Common myeloid progenitor, CD34-positive (primary cell): ENCODE results near the gene FBXO42.

ENCODE experiments used
- CTCF ChIA-PET: fragments of 350-600 bp; sonication (Branson Sonifier 250); formaldehyde crosslinking; loops from one replicate; lab custom pipeline; 2021; ENCODE audit warnings: antibody characterized with exemption; lab: Charles Lee
- POLR2A ChIA-PET: fragments of 350-600 bp; sonication (Branson Sonifier 250); formaldehyde crosslinking; loops from one replicate; lab custom pipeline; 2021; ENCODE audit warnings: antibody characterized with exemption; lab: Charles Lee
- DNase-seq, 3 donors: peaks; one replicate each; pipeline versions ENCODE4 v3.0.0 to v3.0.0-alpha.2; 2013
- H3K27ac ChIP-seq, 2 experiments: 1 replicate in 1 of 2; 2 replicates in 1 of 2; pipeline ENCODE4 v1.7.0; 2013; ENCODE audit warnings: inconsistent platforms in 2 of 2, low read length in 2 of 2, mild to moderate bottlenecking in 2 of 2, low read depth in 1 of 2, moderate library complexity in 1 of 2; ENCODE audit not compliant: severe bottlenecking in 2 of 2, insufficient read depth in 1 of 2, poor library complexity in 1 of 2
- H3K27me3 ChIP-seq, 5 experiments: replicated peaks in 2 of 5; 1 replicate in 3 of 5; 2 replicates in 2 of 5; pipeline versions ENCODE4 v1.6.1 to v1.7.0; 2013; ENCODE audit warnings: low read length in 4 of 5, mild to moderate bottlenecking in 2 of 5, moderate library complexity in 2 of 5, inconsistent platforms in 1 of 5; ENCODE audit not compliant: insufficient read depth in 5 of 5, control insufficient read depth in 4 of 5
- H3K36me3 ChIP-seq, 4 experiments: 1 replicate in 2 of 4; 2 replicates in 2 of 4; pipeline versions ENCODE4 v1.6.1 to v1.7.0; 2013; ENCODE audit warnings: low read length in 3 of 4, control low read depth in 1 of 4, mild to moderate bottlenecking in 1 of 4; ENCODE audit not compliant: control insufficient read depth in 4 of 4, insufficient read depth in 4 of 4
- H3K4me1 ChIP-seq, 4 experiments: 1 replicate in 3 of 4; 2 replicates in 1 of 4; pipeline versions ENCODE4 v1.6.1 to v1.7.1; 2013; ENCODE audit warnings: low read length in 3 of 4, mild to moderate bottlenecking in 3 of 4, control low read depth in 1 of 4, inconsistent platforms in 1 of 4, moderate library complexity in 1 of 4; ENCODE audit not compliant: control insufficient read depth in 4 of 4, insufficient read depth in 4 of 4; ENCODE audit errors: control extremely low read depth in 1 of 4
- H3K4me3 ChIP-seq, 7 experiments: 1 replicate in 4 of 7; 2 replicates in 3 of 7; pipeline versions ENCODE4 v1.5.1 to v1.7.0; 2013; ENCODE audit warnings: mild to moderate bottlenecking in 7 of 7, low read length in 6 of 7, moderate library complexity in 6 of 7, inconsistent platforms in 2 of 7, low read depth in 2 of 7, control low read depth in 1 of 7; ENCODE audit not compliant: insufficient read depth in 4 of 7, control insufficient read depth in 1 of 7; ENCODE audit errors: extremely low read depth in 1 of 7
- H3K9me3 ChIP-seq, 5 experiments: 1 replicate in 4 of 5; 2 replicates in 1 of 5; pipeline versions ENCODE4 v1.6.1 to v1.7.1; 2013; ENCODE audit warnings: low read length in 4 of 5, mild to moderate bottlenecking in 2 of 5, inconsistent platforms in 1 of 5, low read depth in 1 of 5, moderate library complexity in 1 of 5; ENCODE audit not compliant: control insufficient read depth in 4 of 5, insufficient read depth in 2 of 5; ENCODE audit errors: control extremely low read depth in 1 of 5
- WGBS: methylation state at CpG from one replicate; pipeline ENCODE4 v1.1.5; 2013; ENCODE audit not compliant: insufficient coverage; 5-methylcytosine and 5-hydroxymethylcytosine counted together

Gene FBXO42

GRCh38 chr1:16204216-16204615, 148.1 kb downstream of the FBXO42 start:
- DNase-seq = no peak
- WGBS = 100% methylated on average over 2 of the region's 2 CpGs
- Histone ChIP-seq H3K27ac (no peak overlapping the region), H3K9me3 (no peaks in the 10 kb centered on the region), H3K27me3 (no peaks in the 10 kb centered on the region), H3K4me3 (no peak overlapping the region), H3K4me1 (peaks cover 0 to 17% (median 14%) of the 10 kb centered on the region in 4 experiments), H3K36me3 (peaks cover 0 to 25% (median 12%) of the 10 kb centered on the region in 4 experiments)
- POLR2A ChIA-PET = interaction anchor here (1.9 kb wide), 1 partner anchor 13 kb away, joined by 5 read pairs; no protein-coding TSS in a partner anchor
- CTCF ChIA-PET = interaction anchor here (0.7 to 4.9 kb wide), 15 partner anchors 10 to 125 kb away, joined by 3 to 48 read pairs (median 4); no protein-coding TSS in a partner anchor

- DNase-seq = no peak
- Histone ChIP-seq H3K27me3 (no peaks in the 10 kb centered on the region), H3K36me3 (peaks cover 0 to 30% (median 13%) of the 10 kb centered on the region in 4 experiments), H3K4me1 (peaks cover 0 to 17% (median 14%) of the 10 kb centered on the region in 4 experiments), H3K9me3 (no peaks in the 10 kb centered on the region), H3K4me3 (no peak overlapping the region), H3K27ac (no peak overlapping the region)
- CTCF ChIA-PET = interaction anchor here (0.7 to 4.9 kb wide), 10 partner anchors 14 to 124 kb away, joined by 3 to 48 read pairs (median 5); no protein-coding TSS in a partner anchor
- 8% methylated on average over 2 of the region's 3 CpGs for WGBS
- POLR2A ChIA-PET = interaction anchor here (1.9 kb wide), 1 partner anchor 13 kb away, joined by 5 read pairs; no protein-coding TSS in a partner anchor
Observed at GRCh38 chr1:16203550-16203949, 148.7 kb downstream of the FBXO42 start.

- 98% methylated on average over 18 of the region's 24 CpGs for WGBS
- no peak overlapping the region for H3K27ac ChIP-seq
- peaks cover 0 to 35% (median 14%) of the 10 kb centered on the region in 4 experiments for H3K36me3 ChIP-seq
- no peak overlapping the region for H3K4me3 ChIP-seq
- CTCF ChIA-PET = interaction anchor here (0.8 to 4.9 kb wide), 5 partner anchors 15 to 118 kb away, joined by 3 to 48 read pairs (median 6); no protein-coding TSS in a partner anchor
- H3K4me1 ChIP-seq = peaks cover 0 to 15% (median 12%) of the 10 kb centered on the region in 4 experiments
- no peaks in the 10 kb centered on the region for H3K27me3 ChIP-seq
- H3K9me3 ChIP-seq = no peaks in the 10 kb centered on the region
- no peak for DNase-seq
- POLR2A ChIA-PET = no interaction called here
Observed at GRCh38 chr1:16202281-16203210, 149.7 kb downstream of the FBXO42 start.

- Histone ChIP-seq H3K27ac (no peak overlapping the region), H3K4me3 (no peak overlapping the region), H3K27me3 (no peaks in the 10 kb centered on the region), H3K9me3 (no peaks in the 10 kb centered on the region), H3K4me1 (no peaks in the 10 kb centered on the region), H3K36me3 (peaks cover 0 to 35% (median 14%) of the 10 kb centered on the region in 4 experiments)
- ChIA-PET CTCF (interaction anchor here (1.0 to 1.4 kb wide), 6 partner anchors 10 to 122 kb away, joined by 3 to 5 read pairs (median 4); no protein-coding TSS in a partner anchor), POLR2A (no interaction called here)
- DNase-seq = no peak
- 98% methylated on average over 4 of the region's 4 CpGs for WGBS
Observed at GRCh38 chr1:16199700-16200099, 152.6 kb downstream of the FBXO42 start.

- DNase-seq = no peak
- Histone ChIP-seq H3K4me1 (no peaks in the 10 kb centered on the region), H3K36me3 (peaks cover 0 to 33% (median 11%) of the 10 kb centered on the region in 4 experiments), H3K27me3 (no peaks in the 10 kb centered on the region), H3K4me3 (no peak overlapping the region), H3K27ac (no peak overlapping the region), H3K9me3 (no peaks in the 10 kb centered on the region)
- POLR2A ChIA-PET = no interaction called here
- WGBS = 60% methylated on average over 1 of the region's 1 CpG
- CTCF ChIA-PET = interaction anchor here (1.0 to 1.4 kb wide), 5 partner anchors 9 to 122 kb away, joined by 3 to 5 read pairs (median 4); no protein-coding TSS in a partner anchor
Observed at GRCh38 chr1:16199157-16199501, 153.2 kb downstream of the FBXO42 start.

GRCh38 chr1:16198444-16199156, 153.7 kb downstream of the FBXO42 start:
- 100% methylated on average over 6 of the region's 8 CpGs for WGBS
- POLR2A ChIA-PET = no interaction called here
- Histone ChIP-seq H3K36me3 (peaks cover 0 to 33% (median 11%) of the 10 kb centered on the region in 4 experiments), H3K27me3 (no peaks in the 10 kb centered on the region), H3K4me1 (no peaks in the 10 kb centered on the region), H3K4me3 (no peak overlapping the region), H3K27ac (no peak overlapping the region), H3K9me3 (no peaks in the 10 kb centered on the region)
- CTCF ChIA-PET = interaction anchor here (1.1 to 1.4 kb wide), 3 partner anchors 9 to 18 kb away, joined by 3 to 5 read pairs (median 4); no protein-coding TSS in a partner anchor
- DNase-seq = no peak
